HCT116 (cell line): ENCODE data around the gene CHAC1. TPM values are rescaled to one million over a fixed set of nuclear protein-coding genes. Genes with fewer than 3 reads are reported as not detected.

Experiments used
- ATAC-seq: fragments of 200-7000 bp; cut with Tn5 transposase; 2 replicates; pipeline ENCODE4 v1.9.1; 2020; ENCODE audit warnings: mild to moderate bottlenecking, moderate library complexity
- BruUV-seq: library from RNA; stranded (reverse); fragments of 400-500 nt; replicated peaks from 2 replicates; lab custom pipeline; 2021; lab: Mats Ljungman, UMichigan
- CTCF ChIA-PET: fragments of 300-600 bp; sonication (Branson Sonifier 250); formaldehyde crosslinking; loops from one replicate; lab custom pipeline; 2021; ENCODE audit warnings: antibody characterized with exemption; lab: Charles Lee
- POLR2A ChIA-PET: fragments of 300-600, 350-600 bp; sonication (Branson Sonifier 250); formaldehyde crosslinking; loops from one replicate; lab custom pipeline; 2021; ENCODE audit warnings: antibody characterized with exemption; lab: Charles Lee
- RAD21 ChIA-PET, 2 experiments: fragments of 300-600 bp; sonication (Branson Sonifier 250); formaldehyde crosslinking; loops; one replicate each; lab custom pipeline; 2023; ENCODE audit warnings: low total read pairs in 2 of 2; ENCODE audit not compliant: uncharacterized antibody in 2 of 2, unreplicated experiment in 2 of 2, low non-redundant PET in 1 of 2; lab: Charles Lee
- DNase-seq: peaks from one replicate; pipeline ENCODE4 v3.0.0-alpha.2; 2010; ENCODE audit warnings: low read depth, low spot score
- H2AFZ ChIP-seq: fragments of 200-600 bp; shearing (Covaris generic), sonication (generic); 2 replicates; pipeline ENCODE4 v1.6.1; 2017; ENCODE audit warnings: low read depth, mixed run types, mixed read lengths, antibody characterized with exemption, low read length; ENCODE audit not compliant: poor library complexity, severe bottlenecking
- H3K27ac ChIP-seq: 2 replicates; pipeline ENCODE4 v1.5.1; 2012; ENCODE audit warnings: low read depth, low read length
- H3K27me3 ChIP-seq: fragments of 200-600 bp; sonication (generic); 2 replicates; pipeline ENCODE4 v1.6.1; 2016; ENCODE audit warnings: mixed run types, low read length, mixed read lengths; ENCODE audit not compliant: insufficient read depth
- H3K36me3 ChIP-seq, 2 experiments: fragments of 200-500 bp in 1 of 2; fragments of 200-600 bp in 1 of 2; sonication (Bioruptor generic) in 1 of 2; sonication (generic) in 1 of 2; 2 replicates each; pipeline versions ENCODE4 v1.5.1 to v1.6.1; 2014 to 2016; ENCODE audit warnings: low read length in 2 of 2, inconsistent platforms in 1 of 2, mixed read lengths in 1 of 2, mixed run types in 1 of 2; ENCODE audit not compliant: insufficient read depth in 2 of 2, control insufficient read depth in 1 of 2
- H3K4me1 ChIP-seq, 2 experiments: fragments of 200-600 bp in 1 of 2; sonication (generic) in 1 of 2; 2 replicates each; pipeline versions ENCODE4 v1.5.1 to v1.6.1; 2012 to 2017; ENCODE audit warnings: low read length in 2 of 2, inconsistent platforms in 1 of 2, mild to moderate bottlenecking in 1 of 2, mixed read lengths in 1 of 2, mixed run types in 1 of 2, moderate library complexity in 1 of 2; ENCODE audit not compliant: insufficient read depth in 2 of 2, control insufficient read depth in 1 of 2
- H3K4me2 ChIP-seq: fragments of 200-600 bp; sonication (generic); 2 replicates; pipeline ENCODE4 v1.6.1; 2017; ENCODE audit warnings: mixed run types, low read length, mixed read lengths
- H3K4me3 ChIP-seq, 2 experiments: fragments of 200-600 bp in 1 of 2; sonication (generic) in 1 of 2; replicated peaks in 1 of 2; 2 replicates each; pipeline ENCODE4 v1.5.1; 2011 to 2016; ENCODE audit warnings: low read length in 2 of 2, control low read depth in 1 of 2, low read depth in 1 of 2, mild to moderate bottlenecking in 1 of 2, mixed read lengths in 1 of 2, mixed run types in 1 of 2
- H3K79me2 ChIP-seq: fragments of 200-600 bp; sonication (generic); 2 replicates; pipeline ENCODE4 v1.6.1; 2017; ENCODE audit warnings: mild to moderate bottlenecking, mixed run types, low read length, moderate library complexity, mixed read lengths; ENCODE audit not compliant: insufficient read depth
- H3K9ac ChIP-seq: fragments of 200-600 bp; sonication (generic); 2 replicates; pipeline ENCODE4 v1.6.1; 2016; ENCODE audit warnings: low read length, mixed read lengths
- H3K9me2 ChIP-seq: fragments of 200-600 bp; sonication (generic), shearing (Covaris generic); 2 replicates; pipeline ENCODE4 v1.6.1; 2017; ENCODE audit warnings: mixed run types, mild to moderate bottlenecking, moderate library complexity; ENCODE audit not compliant: insufficient read depth
- H3K9me3 ChIP-seq, 2 experiments: fragments of 200-500 bp in 1 of 2; fragments of 200-600 bp in 1 of 2; sonication (Bioruptor generic) in 1 of 2; sonication (generic) in 1 of 2; 2 replicates each; pipeline ENCODE4 v1.6.1; 2014 to 2017; ENCODE audit warnings: low read length in 2 of 2, mixed read lengths in 2 of 2, inconsistent platforms in 1 of 2, low read depth in 1 of 2, mild to moderate bottlenecking in 1 of 2, mixed run types in 1 of 2, moderate library complexity in 1 of 2; ENCODE audit not compliant: control insufficient read depth in 1 of 2, insufficient read depth in 1 of 2
- H4K20me1 ChIP-seq: fragments of 200-600 bp; sonication (generic), shearing (Covaris generic); 2 replicates; pipeline ENCODE4 v1.6.1; 2017; ENCODE audit warnings: mixed run types, mild to moderate bottlenecking, moderate library complexity; ENCODE audit not compliant: insufficient read depth
- ATF3 ChIP-seq: IDR thresholded peaks from 2 replicates; pipeline ENCODE4 v1.6.1; 2012
- CEBPB ChIP-seq: IDR thresholded peaks from 2 replicates; pipeline ENCODE4 v1.6.1; 2012; ENCODE audit warnings: low read depth
- CTCF ChIP-seq, 3 experiments: fragments of 200-600 bp in 1 of 3; sonication (generic) in 1 of 3; IDR thresholded peaks in 2 of 3; conservative IDR thresholded peaks in 1 of 3; 2 replicates each; pipeline ENCODE4 v1.5.1; 2012 to 2017; ENCODE audit warnings: low read depth in 2 of 3, low read length in 2 of 3, antibody characterized with exemption in 1 of 3, borderline replicate concordance in 1 of 3, control low read depth in 1 of 3, mild to moderate bottlenecking in 1 of 3, mixed read lengths in 1 of 3, mixed run types in 1 of 3, moderate library complexity in 1 of 3; ENCODE audit not compliant: insufficient read depth in 1 of 3
- ELF1 ChIP-seq: IDR thresholded peaks from 2 replicates; pipeline ENCODE4 v1.6.1; 2012; ENCODE audit warnings: low read depth, borderline replicate concordance
- EZH2 ChIP-seq: fragments of 200-600 bp; sonication (generic); IDR thresholded peaks from 2 replicates; pipeline ENCODE4 v1.6.1; 2017; ENCODE audit warnings: antibody characterized with exemption, mixed run types
- EZH2phosphoT487 ChIP-seq: fragments of 200-600 bp; IDR thresholded peaks from 2 replicates; pipeline ENCODE4 v1.6.1; 2018; ENCODE audit warnings: antibody characterized with exemption, borderline replicate concordance
- FOSL1 ChIP-seq: IDR thresholded peaks from 2 replicates; pipeline ENCODE4 v1.6.1; 2012; ENCODE audit warnings: low read depth
- MAX ChIP-seq: IDR thresholded peaks from 2 replicates; pipeline ENCODE4 v1.6.1; 2012
- ZNF274 ChIP-seq: fragments of 200-500 bp; sonication (Bioruptor generic); IDR thresholded peaks from 2 replicates; pipeline ENCODE4 v1.6.1; 2014; ENCODE audit warnings: mild to moderate bottlenecking, low read depth, low read length, inconsistent platforms
- intact Hi-C: fragments of 100-400 bp; cut with micrococcal nuclease; formaldehyde crosslinking; loops from 2 replicates; pipeline ENCODE4 v1.10.0; 2022
- total RNA-seq: library from RNA; stranded (reverse); gene quantifications from one replicate; pipeline ENCODE4 v1.2.1, GENCODE V29; 2021; ENCODE audit not compliant: unreplicated experiment

The CHAC1 gene
- total RNA-seq, 1 experiment from 2014 or later: 58.9 TPM

- no peaks in the 10 kb centered on the region for H3K9me2 ChIP-seq
- no peak overlapping the region for H3K4me3 ChIP-seq
- DNase-seq: no peak
- ATAC-seq: no peak
- H3K9ac ChIP-seq: no peak overlapping the region
- no TSS peak for BruUV-seq
- intact Hi-C loops: loop anchor here (10.0 kb wide), 1 partner anchor 249 kb away; no protein-coding TSS in a partner anchor
- no peak overlapping the region for H3K4me2 ChIP-seq
- no peak overlapping the region for H3K27ac ChIP-seq
- TF ChIP-seq CEBPB (no peak), ATF3 (no peak), CTCF (IDR thresholded peaks at IDR 0.05 in 2 of 3, conservative IDR thresholded peaks at IDR 0.05 in 1 of 3; ENCODE audit: borderline replicate concordance in 1 of 3, insufficient read depth in 1 of 3, low read depth in 2 of 3, low read length in 2 of 3) (no peak), EZH2 (no peak), ELF1 (no peak), FOSL1 (no peak), EZH2phosphoT487 (no peak), ZNF274 (no peak), MAX (no peak)
- POLR2A ChIA-PET: no interaction called here
- H3K27me3 ChIP-seq: no peaks in the 10 kb centered on the region
- H3K79me2 ChIP-seq: no peaks in the 10 kb centered on the region
- no peaks in the 10 kb centered on the region for H3K9me3 ChIP-seq
- H4K20me1 ChIP-seq: no peaks in the 10 kb centered on the region
- peaks cover 8 to 9% of the 10 kb centered on the region in 2 experiments; a peak in 3 of 4 replicates for H3K4me1 ChIP-seq
- RAD21 ChIA-PET: no interaction called here
- CTCF ChIA-PET: no interaction called here
- H3K36me3 ChIP-seq: no peaks in the 10 kb centered on the region
- no peak overlapping the region for H2AFZ ChIP-seq
Measured at GRCh38 chr15:40936234-40936708, 17.0 kb upstream of the CHAC1 start.
